ENCODE results near the gene CHPF2. TPM values are rescaled to one million over a fixed set of nuclear protein-coding genes. Genes with fewer than 3 reads are reported as not detected.
A peak's percentile ranks its signal among the peaks of the same experiment; 100 is the strongest.

The CHPF2 gene
- total and polyA plus RNA-seq, 2 of the 13 experiments (the other 11 are each of a cell fraction or from before 2014, with no cell fraction given) = 15.4 to 21.5 TPM

GRCh38 chr7:151223728-151224127 is 8.6 kb upstream of the CHPF2 start:
- peaks cover 23 to 52% of the 10 kb centered on the region in 2 experiments; a peak in 4 of 5 replicates for H3K36me3 ChIP-seq (replicated peaks in 1 of 2; ENCODE audit: control insufficient read depth in 1 of 2, insufficient read depth in 2 of 2, low read length in 2 of 2)
- BruUV-seq (replicated peaks) = no TSS peak

GRCh38 chr7:151225948-151226510 is 6.3 kb upstream of the CHPF2 start:
- Histone ChIP-seq H3K4me3 (replicated peaks in 1 of 3; ENCODE audit: insufficient read depth in 1 of 3, low read depth in 2 of 3, low read length in 3 of 3) (peak overlapping the region; percentile 76 to 91 (median 86)), H4K20me1 (ENCODE audit: insufficient read depth, low read length) (no peaks in the 10 kb centered on the region), H3K4me1 (ENCODE audit: insufficient read depth, low read length) (peaks cover 23% of the 10 kb centered on the region), H3K36me3 (replicated peaks in 1 of 2; ENCODE audit: control insufficient read depth in 1 of 2, insufficient read depth in 2 of 2, low read length in 2 of 2) (peaks cover 19 to 35% of the 10 kb centered on the region in 2 experiments; a peak in 4 of 5 replicates), H3K4me2 (ENCODE audit: low read depth, low read length) (peak overlapping the region; percentile 80), H3K27me3 (ENCODE audit: control insufficient read depth in 1 of 2, insufficient read depth in 2 of 2, low read length in 2 of 2) (no peaks in the 10 kb centered on the region), H2AFZ (ENCODE audit: low read length) (no peak overlapping the region), H3K9me3 (ENCODE audit: low read length) (no peaks in the 10 kb centered on the region), H3K27ac (ENCODE audit: extremely low read length, insufficient read depth, low read length) (no peak overlapping the region), H3K79me2 (ENCODE audit: insufficient read depth, low read length) (peaks cover 16% of the 10 kb centered on the region), H3K9ac (ENCODE audit: insufficient read depth, low read depth, low read length) (peak overlapping the region; percentile 71; the same call in 1 of the 2 replicates)
- intact Hi-C loops (cut with micrococcal nuclease; ENCODE audit: unreplicated experiment) = no loop called here
- BruUV-seq (replicated peaks) = no TSS peak
- 53% methylated on average over 8 of the region's 8 CpGs for WGBS (ENCODE audit: low lambda C conversion rate)
- FAIRE-seq (no peak), DNase-seq (ENCODE audit: low spot score) (no peak), ATAC-seq (no peak)
- TF ChIP-seq CEBPG (CRISPR knock-in tag; IDR thresholded peaks at IDR 0.05) = 0 out of 2 replicates have a peak, but pooled peaks have one; percentile 22
- TF ChIP-seq CEBPB (IDR thresholded peaks at IDR 0.05; ENCODE audit: borderline replicate concordance, low read depth, low read length) = peak; percentile 64
- TF ChIP-seq CC2D1A (CRISPR knock-in tag; IDR thresholded peaks at IDR 0.05) = 0 out of 2 replicates have a peak, but pooled peaks have one; percentile 41
- no peak for TF ChIP-seq SALL1 (CRISPR knock-in tag; IDR thresholded peaks at IDR 0.05)
- in situ Hi-C loops (cut with HindIII; ENCODE audit: extremely low pct_ligation_motif_present, low pct_unique_long_range_greater_than_20kb) = no loop called here
- ChIA-PET POLR2A (no interaction called here), CTCF (ENCODE audit: low intra/inter-chr PET ratio, low total read pairs) (no interaction called here)

More at GRCh38 chr7:151223728-151224127, 8.6 kb upstream of the CHPF2 start:
- Histone ChIP-seq H3K4me2 (ENCODE audit: low read depth, low read length) (no peak overlapping the region), H3K9ac (ENCODE audit: insufficient read depth, low read depth, low read length) (no peak overlapping the region), H3K4me1 (ENCODE audit: insufficient read depth, low read length) (peaks cover 23% of the 10 kb centered on the region), H2AFZ (ENCODE audit: low read length) (no peak overlapping the region), H3K27me3 (ENCODE audit: control insufficient read depth in 1 of 2, insufficient read depth in 2 of 2, low read length in 2 of 2) (no peaks in the 10 kb centered on the region), H3K79me2 (ENCODE audit: insufficient read depth, low read length) (peaks cover 16% of the 10 kb centered on the region), H3K27ac (ENCODE audit: extremely low read length, insufficient read depth, low read length) (no peak overlapping the region), H4K20me1 (ENCODE audit: insufficient read depth, low read length) (no peaks in the 10 kb centered on the region), H3K4me3 (replicated peaks in 1 of 3; ENCODE audit: insufficient read depth in 1 of 3, low read depth in 2 of 3, low read length in 3 of 3) (no peak overlapping the region), H3K9me3 (ENCODE audit: low read length) (no peaks in the 10 kb centered on the region)
- POLR2A ChIA-PET = no interaction called here
- DNase-seq (ENCODE audit: low spot score) = no peak
- intact Hi-C loops (cut with micrococcal nuclease; ENCODE audit: unreplicated experiment) (no loop called here), in situ Hi-C loops (cut with HindIII; ENCODE audit: extremely low pct_ligation_motif_present, low pct_unique_long_range_greater_than_20kb) (no loop called here)
- no peak for ATAC-seq
- no peak for FAIRE-seq
- WGBS (ENCODE audit: low lambda C conversion rate) = 98% methylated on average over 9 of the region's 14 CpGs
- CTCF ChIA-PET (ENCODE audit: low intra/inter-chr PET ratio, low total read pairs) = no interaction called here
- TF ChIP-seq ZBTB38 (CRISPR knock-in tag; IDR thresholded peaks at IDR 0.05) = peak; percentile 63; the same call in 1 of the 2 replicates
- TF ChIP-seq, protein P1, sequence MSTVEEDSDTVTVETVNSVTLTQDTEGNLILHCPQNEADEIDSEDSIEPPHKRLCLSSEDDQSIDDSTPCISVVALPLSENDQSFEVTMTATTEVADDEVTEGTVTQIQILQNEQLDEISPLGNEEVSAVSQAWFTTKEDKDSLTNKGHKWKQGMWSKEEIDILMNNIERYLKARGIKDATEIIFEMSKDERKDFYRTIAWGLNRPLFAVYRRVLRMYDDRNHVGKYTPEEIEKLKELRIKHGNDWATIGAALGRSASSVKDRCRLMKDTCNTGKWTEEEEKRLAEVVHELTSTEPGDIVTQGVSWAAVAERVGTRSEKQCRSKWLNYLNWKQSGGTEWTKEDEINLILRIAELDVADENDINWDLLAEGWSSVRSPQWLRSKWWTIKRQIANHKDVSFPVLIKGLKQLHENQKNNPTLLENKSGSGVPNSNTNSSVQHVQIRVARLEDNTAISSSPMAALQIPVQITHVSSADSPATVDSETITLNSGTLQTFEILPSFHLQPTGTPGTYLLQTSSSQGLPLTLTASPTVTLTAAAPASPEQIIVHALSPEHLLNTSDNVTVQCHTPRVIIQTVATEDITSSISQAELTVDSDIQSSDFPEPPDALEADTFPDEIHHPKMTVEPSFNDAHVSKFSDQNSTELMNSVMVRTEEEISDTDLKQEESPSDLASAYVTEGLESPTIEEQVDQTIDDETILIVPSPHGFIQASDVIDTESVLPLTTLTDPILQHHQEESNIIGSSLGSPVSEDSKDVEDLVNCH (CRISPR knock-in tag; IDR thresholded peaks at IDR 0.05) = no peak

Data from HepG2 (cell line).